Astrocyte (in vitro differentiated cells and primary cell): ENCODE data around the gene SLC25A25. TPM values are rescaled to one million over a fixed set of nuclear protein-coding genes. Genes with fewer than 3 reads are reported as not detected.

Source experiments
- DNase-seq: peaks from one replicate; pipeline ENCODE4 v3.0.0-alpha.2; 2010; ENCODE audit warnings: low read depth
- FAIRE-seq: peaks from 2 replicates; lab custom pipeline; 2011; peaks lifted over from hg19 to GRCh38; lab: Jason Lieb, UNC
- H2AFZ ChIP-seq: 2 replicates; pipeline ENCODE4 v1.6.0; 2012; ENCODE audit warnings: low read depth, low read length, inconsistent platforms
- H3K27ac ChIP-seq: 2 replicates; pipeline ENCODE4 v1.5.1; 2011; ENCODE audit warnings: low read depth, low read length, inconsistent platforms
- H3K27me3 ChIP-seq: 2 replicates; pipeline ENCODE4 v1.6.0; 2011; ENCODE audit warnings: low read length, inconsistent platforms; ENCODE audit not compliant: insufficient read depth
- H3K36me3 ChIP-seq: 2 replicates; pipeline ENCODE4 v1.5.1; 2011; ENCODE audit warnings: low read length, inconsistent platforms; ENCODE audit not compliant: insufficient read depth
- H3K4me1 ChIP-seq: 2 replicates; pipeline ENCODE4 v1.5.1; 2011; ENCODE audit warnings: low read length, inconsistent platforms; ENCODE audit not compliant: insufficient read depth
- H3K4me2 ChIP-seq: 2 replicates; pipeline ENCODE4 v1.6.0; 2012; ENCODE audit warnings: low read length, inconsistent platforms
- H3K4me3 ChIP-seq: 2 replicates; pipeline ENCODE4 v1.5.1; 2011; ENCODE audit warnings: low read depth, mild to moderate bottlenecking, low read length, inconsistent platforms; ENCODE audit not compliant: insufficient read depth
- H3K79me2 ChIP-seq: 2 replicates; pipeline ENCODE4 v1.6.0; 2012; ENCODE audit warnings: mild to moderate bottlenecking, low read length, inconsistent platforms; ENCODE audit not compliant: insufficient read depth
- H3K9ac ChIP-seq: 2 replicates; pipeline ENCODE4 v1.6.0; 2012; ENCODE audit warnings: mild to moderate bottlenecking, low read length, inconsistent platforms
- H3K9me3 ChIP-seq: 2 replicates; pipeline ENCODE4 v1.5.1; 2012; ENCODE audit warnings: low read depth, mild to moderate bottlenecking, low read length, inconsistent platforms; ENCODE audit not compliant: insufficient read depth
- H4K20me1 ChIP-seq: 2 replicates; pipeline ENCODE4 v1.6.0; 2012; ENCODE audit warnings: low read length, inconsistent platforms; ENCODE audit not compliant: insufficient read depth
- H3K27ac Mint-ChIP-seq: one replicate; pipeline ENCODE4 v1.8.0; 2021; ENCODE audit warnings: mild to moderate bottlenecking, mixed read lengths; ENCODE audit not compliant: unreplicated experiment
- H3K27me3 Mint-ChIP-seq: one replicate; pipeline ENCODE4 v1.8.0; 2021; ENCODE audit warnings: low read depth, mixed read lengths; ENCODE audit not compliant: unreplicated experiment
- H3K36me3 Mint-ChIP-seq: one replicate; pipeline ENCODE4 v1.8.0; 2021; ENCODE audit warnings: low read depth, mixed read lengths; ENCODE audit not compliant: unreplicated experiment
- H3K4me1 Mint-ChIP-seq: one replicate; pipeline ENCODE4 v1.8.0; 2021; ENCODE audit warnings: low read depth, mixed read lengths; ENCODE audit not compliant: unreplicated experiment
- H3K4me3 Mint-ChIP-seq: one replicate; pipeline ENCODE4 v1.8.0; 2021; ENCODE audit warnings: mild to moderate bottlenecking, moderate library complexity, mixed read lengths; ENCODE audit not compliant: unreplicated experiment
- H3K9me3 Mint-ChIP-seq: one replicate; pipeline ENCODE4 v1.8.0; 2021; ENCODE audit warnings: mild to moderate bottlenecking, mixed read lengths; ENCODE audit not compliant: unreplicated experiment
- EZH2 ChIP-seq: IDR thresholded peaks from 2 replicates; pipeline ENCODE4 v1.6.1; 2012; ENCODE audit warnings: mild to moderate bottlenecking, low read length, inconsistent platforms; ENCODE audit not compliant: insufficient read depth
- total RNA-seq: library from RNA; stranded (reverse); gene quantifications from 2 replicates; pipeline ENCODE4 v1.2.1, GENCODE V29; 2021
- TF ChIP-seq, protein P1 (sequence below): IDR thresholded peaks from 2 replicates; pipeline ENCODE4 v1.5.1; 2011; ENCODE audit warnings: low read depth, mild to moderate bottlenecking, inconsistent platforms, low read length, moderate library complexity; ENCODE audit not compliant: insufficient read depth

Gene SLC25A25
- total RNA-seq, 1 donor from 2014 or later, result 14.4 TPM

DNA sequence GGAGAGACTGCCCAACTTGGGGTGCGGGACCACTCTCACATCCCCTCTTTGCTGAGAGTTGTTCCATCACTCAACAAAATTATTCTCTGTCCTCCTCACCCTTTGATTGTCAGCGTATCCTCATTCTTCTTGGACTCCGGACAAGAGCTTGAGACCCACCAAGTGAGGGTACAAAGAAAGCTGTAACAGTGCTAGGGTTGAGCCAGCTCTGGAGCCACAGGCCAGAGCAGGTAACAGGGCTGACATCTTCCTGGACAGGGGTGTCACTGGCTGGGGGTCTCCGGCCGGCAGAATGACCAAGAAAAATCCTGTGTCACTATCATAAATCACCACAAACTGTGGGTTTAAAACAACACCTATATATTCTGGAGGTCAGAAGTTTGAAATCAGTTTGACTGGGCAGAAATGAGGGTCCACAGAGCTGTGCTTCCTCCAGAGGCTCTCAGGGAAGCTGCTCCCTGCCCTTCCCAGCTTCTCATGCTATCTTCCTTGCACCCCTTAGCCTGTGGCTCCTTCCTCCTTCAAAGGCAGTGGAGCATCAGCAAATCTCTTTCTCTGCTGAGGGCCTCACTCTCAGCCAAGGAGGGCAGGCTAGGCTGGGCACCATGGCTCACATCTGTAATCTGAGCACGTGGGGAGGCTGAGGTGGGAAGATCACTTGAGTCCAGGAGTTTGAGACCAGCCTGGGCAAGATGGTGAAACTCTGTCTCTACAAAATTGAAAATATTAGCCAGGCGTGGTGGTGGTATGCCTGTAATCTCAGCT, 87.9 kb downstream of the SLC25A25 start:
- peaks cover 7% of the 10 kb centered on the region for H3K79me2 ChIP-seq
- H2AFZ ChIP-seq, result no peak overlapping the region
- no peaks in the 10 kb centered on the region for H3K36me3 ChIP-seq
- Mint-ChIP-seq H3K9me3 (no peaks in the 10 kb centered on the region), H3K36me3 (no peaks in the 10 kb centered on the region), H3K27ac (peak overlapping the region; percentile 53), H3K27me3 (peaks cover 13% of the 10 kb centered on the region), H3K4me3 (no peak overlapping the region), H3K4me1 (no peaks in the 10 kb centered on the region)
- no peaks in the 10 kb centered on the region for H3K9me3 ChIP-seq
- H4K20me1 ChIP-seq, result peaks cover 2% of the 10 kb centered on the region
- H3K9ac ChIP-seq, result no peak overlapping the region
- H3K4me3 ChIP-seq, result no peak overlapping the region
- no peak for FAIRE-seq
- TF ChIP-seq EZH2, result no peak
- TF ChIP-seq, protein P1, sequence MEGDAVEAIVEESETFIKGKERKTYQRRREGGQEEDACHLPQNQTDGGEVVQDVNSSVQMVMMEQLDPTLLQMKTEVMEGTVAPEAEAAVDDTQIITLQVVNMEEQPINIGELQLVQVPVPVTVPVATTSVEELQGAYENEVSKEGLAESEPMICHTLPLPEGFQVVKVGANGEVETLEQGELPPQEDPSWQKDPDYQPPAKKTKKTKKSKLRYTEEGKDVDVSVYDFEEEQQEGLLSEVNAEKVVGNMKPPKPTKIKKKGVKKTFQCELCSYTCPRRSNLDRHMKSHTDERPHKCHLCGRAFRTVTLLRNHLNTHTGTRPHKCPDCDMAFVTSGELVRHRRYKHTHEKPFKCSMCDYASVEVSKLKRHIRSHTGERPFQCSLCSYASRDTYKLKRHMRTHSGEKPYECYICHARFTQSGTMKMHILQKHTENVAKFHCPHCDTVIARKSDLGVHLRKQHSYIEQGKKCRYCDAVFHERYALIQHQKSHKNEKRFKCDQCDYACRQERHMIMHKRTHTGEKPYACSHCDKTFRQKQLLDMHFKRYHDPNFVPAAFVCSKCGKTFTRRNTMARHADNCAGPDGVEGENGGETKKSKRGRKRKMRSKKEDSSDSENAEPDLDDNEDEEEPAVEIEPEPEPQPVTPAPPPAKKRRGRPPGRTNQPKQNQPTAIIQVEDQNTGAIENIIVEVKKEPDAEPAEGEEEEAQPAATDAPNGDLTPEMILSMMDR, result no peak
- H3K4me2 ChIP-seq, result no peak overlapping the region
- no peaks in the 10 kb centered on the region for H3K27me3 ChIP-seq
- no peak overlapping the region for H3K27ac ChIP-seq
- DNase-seq, result no peak
- peaks cover under 1% of the 10 kb centered on the region for H3K4me1 ChIP-seq

Other genes with a start within 250 kb of the SLC25A25 start
- gene ENG, start 213.6 kb upstream of the SLC25A25 start, total RNA-seq, result 1.2 and 1.5 TPM in 2 replicates
- gene AK1, start 190.6 kb upstream of the SLC25A25 start, total RNA-seq, result 78.0 and 79.5 TPM in 2 replicates
- gene ST6GALNAC6, start 168.6 kb upstream of the SLC25A25 start, total RNA-seq, result 30.4 and 37.5 TPM in 2 replicates
- gene ST6GALNAC4, start 151.2 kb upstream of the SLC25A25 start, total RNA-seq, result 14.5 and 21.7 TPM in 2 replicates
- gene PIP5KL1, start 137.5 kb upstream of the SLC25A25 start, total RNA-seq, result 4.6 and 4.9 TPM in 2 replicates
- 32.7 and 34.3 TPM in 2 replicates for gene DPM2, start 130.4 kb upstream of the SLC25A25 start, total RNA-seq
- 26.0 and 26.4 TPM in 2 replicates for gene EEIG1, start 87.2 kb upstream of the SLC25A25 start, total RNA-seq
- 9.6 and 10.2 TPM in 2 replicates for gene NAIF1, start 912 bp upstream of the SLC25A25 start, total RNA-seq
- gene PTGES2, start 59.5 kb downstream of the SLC25A25 start, total RNA-seq, result 44.1 and 44.4 TPM in 2 replicates
- gene LCN2, start 81.2 kb downstream of the SLC25A25 start, total RNA-seq, result not detected in 2 replicates
- gene BBLN, start 92.0 kb downstream of the SLC25A25 start, total RNA-seq, result 47.3 and 56.6 TPM in 2 replicates
- 110 and 117 TPM in 2 replicates for gene CIZ1, start 123.3 kb downstream of the SLC25A25 start, total RNA-seq
- gene DNM1, start 135.1 kb downstream of the SLC25A25 start, total RNA-seq, result 29.7 and 37.6 TPM in 2 replicates
- gene GOLGA2, start 207.8 kb downstream of the SLC25A25 start, total RNA-seq, result 105 and 117 TPM in 2 replicates
- 29.2 and 30.8 TPM in 2 replicates for gene SWI5, start 208.0 kb downstream of the SLC25A25 start, total RNA-seq